GM08714 (cell line): ENCODE measurements around the gene PSME3IP1.
"Not testable (repeated sequence)": the region's sequence is repeated elsewhere in the genome, so short reads cannot be mapped to it uniquely, and the experiment has no call there.

Experiments used
- H3K4me3 ChIP-seq: fragments of 200-500 bp; sonication (Bioruptor generic); 2 replicates; pipeline ENCODE4 v1.5.1; 2014; ENCODE audit warnings: mild to moderate bottlenecking, low read length, inconsistent platforms
- ZNF274 ChIP-seq: IDR thresholded peaks from 2 replicates; pipeline ENCODE4 v1.6.1; 2012; ENCODE audit warnings: mild to moderate bottlenecking, low read depth, low read length

The PSME3IP1 gene

DNA sequence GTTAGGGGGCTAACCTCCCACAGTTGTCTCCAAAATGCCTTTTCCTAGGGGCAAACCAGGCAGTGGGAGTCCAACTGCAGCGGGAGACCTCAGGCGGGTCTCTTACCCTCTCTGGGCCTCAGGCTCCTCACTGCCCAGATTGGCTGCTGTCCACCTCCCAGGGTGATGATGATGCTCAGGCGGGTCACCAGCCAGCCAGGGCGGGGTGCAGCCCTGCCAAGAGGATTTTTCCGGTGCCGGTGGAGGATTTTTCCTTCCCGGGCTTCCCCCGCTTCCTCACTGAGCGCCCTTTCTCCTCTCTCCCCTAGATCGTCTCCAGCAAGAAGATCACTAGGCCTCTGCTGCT, 70.7 kb downstream of the PSME3IP1 start:
- H3K4me3 ChIP-seq = no peak overlapping the region
- TF ChIP-seq ZNF274 = no peak

DNA sequence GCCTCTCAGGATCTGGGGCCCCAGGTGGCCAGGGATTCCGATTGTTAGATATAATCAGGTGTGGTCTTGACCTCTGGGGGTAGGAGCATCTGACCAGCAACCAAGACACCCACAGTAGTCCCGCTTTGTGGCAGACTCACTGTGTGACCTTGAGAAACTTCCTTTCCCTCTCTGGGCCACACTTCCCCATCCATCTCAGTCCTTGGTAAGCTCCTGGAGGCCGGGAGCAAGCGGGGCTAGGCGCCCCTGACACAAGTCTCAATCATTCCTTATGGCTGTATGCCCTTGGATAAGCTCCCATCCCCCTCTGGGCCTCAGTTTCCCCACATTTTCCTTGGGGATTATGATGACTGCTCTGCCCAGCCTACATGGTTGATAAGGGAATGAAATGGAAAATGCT, 72.2 kb downstream of the PSME3IP1 start:
- no peak overlapping the region for H3K4me3 ChIP-seq
- TF ChIP-seq ZNF274 = no peak

DNA sequence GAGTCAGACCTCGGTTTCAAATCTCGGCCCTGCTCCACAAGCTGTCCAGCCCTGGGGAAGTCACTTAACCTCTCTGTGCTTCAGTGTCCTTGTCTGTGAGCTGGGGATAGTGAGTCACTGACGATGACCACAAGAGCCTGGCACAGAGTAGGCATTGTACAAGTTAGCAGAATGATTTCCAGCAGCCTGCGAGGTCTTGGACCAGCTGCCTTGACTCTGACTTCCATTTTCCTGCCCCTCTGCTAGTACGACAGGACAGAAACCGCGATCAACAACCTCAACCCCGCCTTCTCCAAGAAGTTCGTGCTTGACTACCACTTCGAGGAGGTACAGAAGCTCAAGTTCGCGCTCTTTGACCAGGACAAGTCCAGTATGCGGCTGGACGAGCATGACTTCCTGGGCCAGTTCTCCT, 72.8 kb downstream of the PSME3IP1 start:
- H3K4me3 ChIP-seq = no peak overlapping the region
- TF ChIP-seq ZNF274 = no peak

- H3K4me3 ChIP-seq = no peak overlapping the region
- no peak for TF ChIP-seq ZNF274
These were observed 73.3 kb downstream of the PSME3IP1 start for GRCh38 chr16:57112403-57113041.

DNA sequence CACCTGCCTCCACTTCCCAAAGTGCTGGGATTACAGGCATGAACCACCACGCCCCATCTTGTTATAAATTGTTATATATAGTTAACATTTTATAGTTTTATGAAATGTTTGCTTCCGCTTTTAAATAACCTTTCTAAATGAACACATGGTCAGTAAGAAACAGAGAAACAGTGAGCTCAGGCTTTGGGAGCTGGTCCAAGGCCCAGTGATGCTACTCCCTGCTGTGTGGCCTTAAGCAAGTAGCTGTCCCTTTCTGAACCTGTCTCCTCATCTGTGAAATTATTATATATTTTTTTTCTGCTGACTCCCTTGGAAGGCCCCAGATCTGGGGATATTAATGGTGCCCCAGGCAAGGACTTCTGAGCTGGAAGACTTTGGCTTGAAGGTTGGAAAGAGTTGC, 74.4 kb downstream of the PSME3IP1 start:
- H3K4me3 ChIP-seq = no peak overlapping the region
- no peak for TF ChIP-seq ZNF274

GRCh38 chr16:57110937-57111336, 74.9 kb downstream of the PSME3IP1 start:
- TF ChIP-seq ZNF274 = no peak
- H3K4me3 ChIP-seq = no peak overlapping the region

DNA sequence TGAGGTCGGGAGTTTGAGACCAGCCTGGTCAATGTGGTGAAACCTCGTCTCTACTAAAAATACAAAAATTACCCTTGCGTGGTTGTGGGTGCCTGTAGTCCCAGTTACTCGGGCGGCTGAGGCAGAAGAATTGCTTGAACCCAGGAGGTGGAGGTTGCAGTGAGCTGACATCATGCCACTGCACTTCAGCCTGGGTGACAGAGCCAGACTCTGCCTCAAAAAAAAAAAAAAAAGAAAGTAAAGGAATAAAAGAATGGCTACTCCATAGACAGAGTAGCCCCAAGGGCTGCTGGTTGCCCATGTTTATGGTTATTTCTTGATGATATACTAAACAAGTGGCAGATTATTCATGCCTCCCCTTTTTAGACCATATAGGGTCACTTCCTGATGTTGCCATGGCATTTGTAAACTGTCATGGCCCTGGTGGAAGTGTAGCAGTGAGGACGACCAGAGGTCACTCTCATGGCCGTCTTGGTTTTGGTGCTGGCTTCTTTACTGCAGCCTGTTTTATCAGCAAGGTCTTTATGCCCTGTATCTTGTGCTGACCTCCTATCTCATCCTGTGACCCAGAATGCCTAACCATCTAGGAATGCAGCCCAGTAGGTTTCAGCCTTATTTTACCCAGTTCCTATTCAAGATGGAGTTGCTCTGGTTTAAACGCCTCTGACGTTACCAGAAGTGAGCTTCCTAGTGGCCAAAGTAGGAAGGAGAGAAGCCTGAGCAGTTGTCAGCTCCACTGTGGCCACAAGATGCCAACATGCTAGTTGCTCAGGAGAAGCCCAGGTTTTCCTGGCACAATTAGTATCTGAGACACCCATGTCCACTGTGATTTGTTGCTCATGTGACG, 76.4 kb downstream of the PSME3IP1 start:
- H3K4me3 ChIP-seq = not testable (repeated sequence)

GRCh38 chr16:57108432-57108831, 77.4 kb downstream of the PSME3IP1 start:
- no peak for TF ChIP-seq ZNF274
- H3K4me3 ChIP-seq = no peak overlapping the region

GRCh38 chr16:57107321-57107922, 78.4 kb downstream of the PSME3IP1 start:
- no peak overlapping the region for H3K4me3 ChIP-seq
- TF ChIP-seq ZNF274 = no peak

DNA sequence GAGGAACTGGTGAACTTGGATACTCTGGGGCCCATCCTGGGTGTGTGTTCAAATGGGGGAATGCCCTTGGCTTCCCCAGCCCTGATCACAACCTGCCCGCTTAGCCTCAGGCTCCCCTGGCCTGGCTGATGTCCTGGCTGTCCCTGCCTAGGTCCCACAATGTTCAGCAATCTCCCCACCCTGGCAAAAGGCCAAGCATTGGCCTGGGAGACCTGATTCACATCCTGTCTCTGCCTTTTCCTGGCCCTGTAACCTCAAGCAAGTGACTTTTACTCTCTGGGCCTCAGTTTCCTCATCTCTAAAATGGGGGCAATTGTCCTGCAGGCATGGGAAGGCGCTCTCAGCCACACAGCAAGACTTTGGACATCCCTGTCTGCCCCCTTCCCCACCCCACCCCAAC, 79.1 kb downstream of the PSME3IP1 start:
- TF ChIP-seq ZNF274 = no peak
- H3K4me3 ChIP-seq = no peak overlapping the region

GRCh38 chr16:57105184-57105583, 80.7 kb downstream of the PSME3IP1 start:
- H3K4me3 ChIP-seq = no peak overlapping the region
- TF ChIP-seq ZNF274 = no peak

GRCh38 chr16:57104706-57105105, 81.1 kb downstream of the PSME3IP1 start:
- TF ChIP-seq ZNF274 = no peak
- H3K4me3 ChIP-seq = no peak overlapping the region

DNA sequence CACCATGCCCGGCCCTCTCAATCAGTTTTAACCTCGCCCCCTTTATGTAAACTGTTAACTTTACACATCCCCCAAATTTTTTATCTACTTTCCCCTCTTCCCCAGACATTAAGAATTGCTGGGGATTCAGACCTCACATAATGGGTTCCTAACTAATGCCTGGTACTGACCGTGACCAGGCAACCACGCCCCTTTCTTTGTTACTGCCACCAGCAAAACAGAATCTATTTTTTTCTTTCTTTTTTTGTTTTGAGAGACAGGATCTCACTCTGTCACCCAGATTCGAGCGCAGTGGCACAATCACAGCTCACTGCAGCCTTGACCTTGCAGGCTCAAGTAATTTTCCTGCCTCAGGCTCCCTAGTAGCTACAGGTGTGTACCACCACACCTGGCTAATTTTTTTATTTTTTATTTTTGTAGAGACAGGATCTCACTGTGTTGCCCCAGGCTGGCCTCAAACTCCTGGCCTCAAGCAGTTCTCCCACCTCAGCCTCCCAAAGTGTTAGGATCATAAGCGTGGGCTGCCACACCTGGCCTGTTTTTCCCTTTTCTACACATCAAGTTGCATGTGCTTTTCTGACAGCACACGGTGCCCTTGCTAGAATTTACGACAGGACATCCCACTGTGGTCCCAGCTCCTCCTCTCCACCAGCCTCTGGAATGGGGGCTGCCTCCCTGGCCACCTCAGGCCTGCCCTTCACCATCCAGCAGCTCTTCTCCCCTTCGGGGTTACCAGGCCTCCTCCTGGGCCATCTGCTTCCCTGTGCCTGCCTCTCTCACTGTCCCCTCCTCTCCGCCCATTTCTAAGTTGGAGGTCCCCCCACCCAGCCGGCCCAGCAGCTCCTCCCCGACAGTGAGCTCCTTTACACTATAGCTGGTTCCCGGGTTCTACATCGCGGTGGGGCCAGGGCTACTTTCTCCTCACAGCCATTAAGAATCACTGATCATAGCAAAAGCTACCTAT, 82.7 kb downstream of the PSME3IP1 start:
- H3K4me3 ChIP-seq = no peak overlapping the region
- TF ChIP-seq ZNF274 = no peak
